Limb (tissue), 2 donors: ENCODE results near the gene GPC6.

Source experiments
- DNase-seq, 2 donors: peaks; one replicate each; pipeline ENCODE4 v3.0.0-alpha.2; 2016; ENCODE audit errors: extremely low spot score in 2 of 2

GPC6 gene

DNA sequence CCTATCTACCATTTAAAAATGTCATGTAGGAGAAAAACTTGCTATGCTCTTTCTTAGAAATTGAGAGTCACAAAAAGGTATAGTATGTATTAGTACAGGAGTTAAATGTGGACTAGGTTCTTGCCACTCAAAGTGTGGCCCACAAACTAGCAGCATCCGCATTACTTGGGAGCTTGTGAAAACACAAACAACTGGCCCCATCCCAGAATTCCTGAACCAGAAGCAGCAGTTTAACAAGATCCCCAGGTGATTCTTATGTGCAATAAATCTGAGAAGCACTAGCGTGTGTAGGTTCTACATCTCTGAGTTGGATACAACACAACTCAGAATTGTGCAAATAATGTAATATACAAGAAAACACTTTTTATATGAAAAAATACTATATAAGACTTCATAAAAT lies 927.0 kb downstream of the GPC6 start:
- no peak for DNase-seq

DNA sequence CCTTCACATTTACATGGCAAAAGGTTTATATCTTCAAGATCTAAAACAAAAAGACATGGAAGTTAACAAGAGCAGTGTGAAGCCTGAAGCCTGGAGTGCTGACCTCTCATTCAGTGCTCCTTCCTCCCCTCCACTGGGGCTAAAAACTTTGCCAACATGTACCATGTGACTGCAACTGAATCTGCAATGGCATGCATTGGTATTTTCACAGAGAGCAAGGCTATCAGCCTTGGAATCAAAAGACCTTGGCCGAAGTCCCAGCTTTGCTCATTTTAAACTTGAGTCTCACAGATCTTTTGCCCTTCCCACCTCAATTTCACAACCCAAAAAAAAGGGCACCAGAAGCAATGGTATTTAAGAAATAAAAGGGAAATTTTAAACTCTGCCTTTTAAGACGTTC lies 927.8 kb downstream of the GPC6 start:
- peak in 1 of 2 donors; percentile 43 for DNase-seq

DNA sequence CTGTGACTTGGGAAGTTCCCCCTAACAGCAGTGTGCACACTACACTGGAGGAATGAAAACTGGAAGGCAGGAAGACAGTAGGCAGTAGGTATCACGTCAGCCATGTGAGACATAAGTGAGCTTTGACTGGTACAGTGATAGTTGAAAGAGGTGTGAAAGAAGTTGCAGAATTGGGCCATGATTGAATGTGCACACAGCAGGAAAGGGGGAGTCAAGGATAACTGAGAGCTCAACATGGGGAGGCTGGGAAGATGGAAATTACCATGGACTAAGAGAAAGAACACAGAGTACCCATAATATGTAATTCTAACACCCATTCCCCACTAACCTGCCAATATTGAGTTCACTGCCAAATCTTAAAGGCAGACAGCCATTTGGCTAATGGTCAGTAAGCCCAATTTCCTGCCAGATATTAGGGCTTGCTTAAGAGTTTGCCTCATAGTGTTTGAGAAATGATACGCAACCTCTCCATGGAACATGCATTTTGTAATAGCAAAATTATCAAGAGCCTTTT lies 931.2 kb downstream of the GPC6 start:
- DNase-seq: no peak

DNA sequence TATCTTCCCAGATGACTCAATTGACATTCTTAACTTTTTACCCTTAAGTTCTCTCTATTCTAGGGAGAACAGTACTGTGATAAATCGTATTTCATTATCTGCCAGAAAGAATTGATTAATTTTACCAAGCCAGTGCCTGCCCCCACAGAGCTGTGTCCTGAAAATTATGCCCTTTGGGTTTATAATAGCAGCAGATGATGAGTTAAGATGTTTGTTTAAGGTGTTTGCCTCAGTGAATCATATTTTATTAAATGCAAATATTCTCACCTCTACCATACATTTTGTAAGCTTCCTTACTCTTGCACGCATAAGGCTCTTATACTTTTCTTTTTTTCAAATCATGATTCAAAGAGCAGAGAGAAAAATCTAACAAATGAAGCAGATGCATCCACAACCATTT lies 934.3 kb downstream of the GPC6 start:
- DNase-seq: no peak

DNA sequence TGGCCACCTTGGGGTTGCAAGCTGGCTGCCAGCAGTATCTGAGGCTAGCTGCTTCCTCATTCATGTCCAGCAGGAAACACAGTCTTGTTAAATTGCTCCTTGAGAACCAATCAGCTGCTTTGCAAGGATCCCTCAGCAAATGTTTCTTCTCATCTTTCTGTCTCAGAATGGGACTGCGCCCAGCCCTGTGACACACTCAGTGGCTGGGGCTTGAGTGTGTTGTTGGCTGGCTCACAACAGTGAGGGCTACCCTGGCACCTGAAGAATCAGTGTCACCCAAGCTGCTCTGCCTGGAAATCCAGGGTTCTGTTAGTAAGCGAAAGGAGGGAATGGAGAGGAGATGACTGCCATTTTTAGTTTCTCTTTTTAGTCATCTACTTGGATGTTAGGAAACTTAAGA lies 935.7 kb downstream of the GPC6 start:
- no peak for DNase-seq

DNA sequence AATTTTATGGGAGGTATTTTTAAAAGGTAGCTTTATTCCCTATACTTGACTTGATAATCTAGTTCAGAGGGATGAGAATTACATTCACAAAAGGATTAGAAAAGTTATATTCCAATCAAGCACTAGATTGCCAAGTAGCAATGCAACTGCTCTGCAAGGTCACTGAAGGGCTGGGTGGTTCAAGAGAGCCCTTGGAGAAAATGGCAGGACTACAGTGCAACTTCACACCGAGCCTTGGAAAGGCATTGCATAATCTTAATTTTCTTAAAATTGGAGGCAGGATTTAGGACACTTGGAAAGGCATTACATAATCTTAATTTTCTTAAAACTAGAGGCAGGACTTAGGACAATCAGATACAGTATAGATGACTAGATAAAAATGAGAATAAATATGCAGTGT lies 936.9 kb downstream of the GPC6 start:
- no peak for DNase-seq

DNA sequence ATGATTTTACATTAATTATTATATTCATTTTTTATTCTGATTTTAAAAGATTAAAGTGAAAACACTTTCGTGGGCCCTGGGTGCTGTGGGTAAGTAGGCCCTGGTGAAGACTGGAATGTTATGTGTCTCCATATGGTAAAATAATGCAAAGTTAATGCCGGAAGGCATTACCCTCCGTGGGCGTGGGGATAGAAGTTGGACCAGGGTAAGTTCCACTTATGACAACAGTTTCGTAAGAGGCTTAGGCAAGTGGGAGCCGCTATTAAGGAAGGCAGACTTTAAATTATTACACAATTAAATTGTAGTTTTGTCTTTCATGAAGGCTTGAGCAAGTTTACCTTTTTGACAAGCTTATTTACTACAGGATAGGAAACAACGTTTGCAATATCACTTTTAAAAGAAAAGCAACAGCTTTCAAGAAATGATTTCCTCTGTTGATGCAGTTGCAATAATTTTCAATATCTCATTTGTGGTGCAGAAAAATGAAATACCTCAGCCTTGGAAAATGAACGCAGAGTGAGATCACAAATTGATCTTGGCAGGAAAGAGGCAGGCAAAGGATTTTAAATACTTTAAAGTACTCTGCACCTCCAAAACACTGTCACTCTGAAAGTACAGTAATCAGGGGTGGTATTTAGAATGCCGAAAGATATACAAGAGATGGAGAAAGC lies 942.3 kb downstream of the GPC6 start:
- no peak for DNase-seq

DNA sequence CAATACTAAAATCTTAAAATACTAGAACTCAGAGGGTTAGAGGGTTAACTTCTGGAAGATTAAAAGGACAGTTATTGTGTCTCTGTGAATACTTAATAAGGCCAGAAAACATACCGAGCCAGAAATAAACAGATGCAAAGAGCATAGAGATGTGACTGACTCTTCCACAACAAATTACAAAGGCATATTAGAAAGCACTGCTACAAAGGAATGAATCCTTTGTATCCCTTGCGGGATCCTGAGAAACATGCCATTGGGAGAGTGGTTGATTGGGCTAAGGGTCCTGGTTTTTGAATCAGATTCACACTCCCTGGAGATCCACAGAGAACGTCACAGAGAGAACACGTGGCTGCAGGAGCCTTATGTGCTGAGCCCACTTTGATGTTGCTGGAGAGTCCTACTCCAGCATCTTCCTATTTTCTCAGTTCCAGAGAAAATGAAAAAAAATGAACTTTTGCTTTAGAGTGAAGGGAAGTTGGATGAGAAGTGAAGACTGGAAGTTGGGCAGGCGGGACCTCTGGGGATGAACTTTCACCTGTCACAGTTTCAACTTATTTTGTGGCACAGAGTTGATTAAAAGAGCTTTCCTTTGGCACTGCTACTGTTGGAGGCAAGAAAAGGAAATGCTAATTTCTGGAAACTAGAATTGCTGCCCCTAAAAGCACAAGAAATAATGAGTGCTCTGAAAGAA lies 943.0 kb downstream of the GPC6 start:
- no peak for DNase-seq

DNA sequence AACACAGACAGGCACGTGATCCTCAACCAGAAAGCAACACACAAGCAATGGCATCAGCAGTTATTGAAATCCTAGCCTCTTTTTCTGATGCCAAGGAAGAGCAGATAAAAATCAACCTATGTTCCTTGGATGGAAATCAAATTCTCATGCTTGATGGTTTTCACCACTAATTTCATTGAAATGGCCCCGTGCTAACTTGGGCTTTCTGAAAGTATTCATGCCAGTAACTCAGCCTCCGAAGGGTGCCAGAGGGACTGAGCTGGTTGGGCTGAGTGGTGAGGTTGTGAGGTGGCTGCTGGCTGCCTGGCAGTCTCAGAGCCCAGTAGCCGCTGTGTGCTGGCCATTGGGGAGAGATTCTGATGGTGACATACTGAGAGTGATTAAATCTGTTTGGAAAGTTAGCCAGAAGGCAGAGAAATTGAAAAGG lies 943.6 kb downstream of the GPC6 start:
- no peak for DNase-seq

DNA sequence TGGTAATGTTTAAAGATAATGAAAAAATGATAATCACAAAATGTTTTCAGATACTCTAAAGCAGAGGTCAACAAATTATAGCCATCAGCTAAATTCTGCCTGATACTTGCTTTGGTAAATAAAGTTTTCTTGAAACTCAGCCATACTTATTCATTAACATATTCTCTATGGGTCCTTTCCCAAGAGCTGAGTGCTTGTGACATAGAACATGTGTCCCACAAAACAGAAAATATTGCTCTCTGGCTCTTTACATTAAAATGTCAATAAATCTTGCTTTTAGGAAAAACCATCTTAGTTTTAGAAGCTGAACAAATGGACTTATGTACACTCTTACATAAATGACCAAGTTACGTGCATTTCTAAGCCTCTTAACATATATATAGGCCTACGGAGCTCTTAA lies 945.8 kb downstream of the GPC6 start:
- DNase-seq: no peak

DNA sequence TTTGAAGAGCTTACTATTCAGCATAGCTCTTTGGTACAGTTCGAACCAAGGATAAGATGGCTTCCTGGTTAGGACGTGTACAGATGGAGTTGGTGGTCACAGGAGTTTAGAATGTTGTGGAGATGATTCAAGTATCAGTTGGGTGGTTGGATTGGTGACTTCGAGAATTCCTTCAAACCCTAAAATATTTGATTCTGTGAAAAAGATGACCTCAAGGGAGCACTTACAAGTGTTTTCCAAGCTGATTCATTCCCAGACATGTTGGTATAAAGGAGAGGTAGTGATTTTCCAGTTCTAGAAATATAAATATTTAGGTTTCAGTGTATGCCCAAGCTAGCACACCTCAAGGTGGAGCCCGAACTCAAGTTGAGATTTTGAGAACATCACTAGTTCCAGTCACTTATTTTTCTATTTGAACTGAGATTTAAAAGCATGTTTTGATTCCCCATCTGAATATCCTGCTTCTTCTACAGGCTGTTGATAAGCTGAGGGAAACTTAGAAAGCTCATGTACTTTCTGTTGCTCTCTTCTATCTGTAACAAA lies 946.8 kb downstream of the GPC6 start:
- no peak for DNase-seq

DNA sequence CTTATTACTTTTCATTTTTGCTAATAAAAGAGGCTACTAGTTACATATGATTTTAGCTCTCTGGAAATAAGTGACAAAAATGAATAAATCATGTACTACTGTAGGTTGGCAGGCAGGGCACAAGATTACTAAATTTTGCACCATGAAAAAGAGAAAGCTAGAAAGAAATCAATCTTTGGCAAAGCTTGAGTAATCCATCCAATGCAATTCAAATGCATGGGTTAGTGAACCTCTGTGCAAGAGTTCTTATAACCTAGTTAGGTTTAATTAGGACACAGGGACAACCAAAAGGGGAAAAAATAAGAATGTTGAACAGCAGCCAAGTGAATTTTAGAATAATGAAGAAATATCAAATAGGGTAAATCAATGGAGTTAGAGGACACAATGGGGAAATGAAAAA lies 947.4 kb downstream of the GPC6 start:
- DNase-seq: no peak

DNA sequence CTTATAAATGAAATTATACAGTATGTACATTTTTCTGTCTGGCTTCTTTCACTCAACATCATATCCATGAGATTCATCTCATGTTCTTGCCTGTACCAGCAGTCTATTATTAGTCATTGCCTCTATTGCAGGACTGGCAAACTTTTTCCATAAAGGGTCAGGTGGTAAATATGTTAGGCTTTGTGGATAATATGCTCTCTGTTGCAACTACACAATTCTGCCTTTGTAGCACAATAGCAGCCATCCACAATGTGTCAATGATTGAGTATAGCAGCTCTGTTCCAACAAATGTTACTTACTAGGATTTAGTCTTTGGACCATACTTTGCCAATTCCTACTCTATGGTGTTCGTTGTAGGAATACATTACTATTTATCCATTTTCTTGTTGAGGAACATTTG lies 948.5 kb downstream of the GPC6 start:
- no peak for DNase-seq

DNA sequence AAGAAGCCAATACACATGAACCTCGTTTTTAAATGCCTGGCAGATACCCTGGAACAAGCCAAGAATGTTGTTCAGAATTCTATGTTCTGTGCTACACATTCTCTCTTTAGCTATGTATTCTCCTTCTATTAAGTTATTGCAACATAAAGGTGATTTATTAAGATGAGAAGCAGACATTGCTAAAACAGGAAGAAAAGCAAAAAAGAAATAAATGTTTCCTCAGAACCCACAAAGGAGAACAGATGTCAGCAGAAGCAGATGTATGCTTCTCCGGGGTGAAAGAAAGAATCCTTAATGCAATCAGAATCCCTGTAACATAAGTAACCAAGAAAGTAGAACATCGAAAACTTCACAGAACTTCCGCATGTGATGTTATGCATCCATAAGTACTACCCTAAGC lies 950.0 kb downstream of the GPC6 start:
- no peak for DNase-seq

DNA sequence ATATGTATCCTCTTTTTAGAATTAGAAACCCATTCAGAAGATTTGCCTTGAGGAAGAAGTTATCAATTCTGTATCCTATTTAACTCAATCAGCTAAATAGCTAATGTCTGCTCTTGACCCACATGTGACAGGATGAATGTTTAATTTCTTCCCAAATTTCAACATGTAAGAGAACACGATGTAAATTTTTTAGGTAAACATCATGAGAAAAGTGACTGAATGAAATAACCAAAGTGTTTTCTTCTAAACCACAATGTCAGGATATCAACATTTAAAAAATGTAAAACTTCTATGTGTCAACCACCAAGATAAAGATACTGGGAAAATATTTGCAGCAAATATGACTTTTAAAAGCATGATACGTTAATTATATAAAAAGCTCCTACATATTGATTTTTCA lies 950.4 kb downstream of the GPC6 start:
- no peak for DNase-seq

DNA sequence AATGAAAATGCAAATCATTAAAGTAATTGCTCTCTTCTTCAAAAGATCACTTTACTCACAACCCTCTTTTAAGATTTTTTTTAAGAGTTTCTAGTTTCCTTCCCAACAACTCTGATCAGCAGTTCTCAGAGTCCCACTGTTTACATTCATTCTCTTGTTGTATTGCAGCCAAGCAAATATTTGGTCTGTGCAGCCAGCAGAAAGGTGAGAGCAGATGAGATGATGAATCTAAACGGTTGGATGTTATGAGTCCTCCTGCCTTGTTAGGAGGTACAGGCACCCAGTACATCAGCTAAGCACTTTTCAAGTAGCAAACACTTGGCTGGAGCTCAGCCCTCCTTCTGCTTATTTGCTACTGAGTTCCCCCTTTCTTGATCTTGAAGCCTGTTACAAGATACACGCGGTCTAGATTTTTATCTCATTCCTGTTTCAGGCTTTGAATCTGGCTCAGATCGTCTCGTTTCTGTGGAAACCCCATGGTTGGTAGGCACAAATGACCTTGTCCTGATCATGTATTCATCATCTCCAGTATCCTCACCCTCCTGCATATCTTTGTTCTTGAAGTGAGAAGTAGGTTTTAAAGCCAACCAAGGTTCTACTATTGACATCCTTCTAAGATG lies 952.1 kb downstream of the GPC6 start:
- no peak for DNase-seq

DNA sequence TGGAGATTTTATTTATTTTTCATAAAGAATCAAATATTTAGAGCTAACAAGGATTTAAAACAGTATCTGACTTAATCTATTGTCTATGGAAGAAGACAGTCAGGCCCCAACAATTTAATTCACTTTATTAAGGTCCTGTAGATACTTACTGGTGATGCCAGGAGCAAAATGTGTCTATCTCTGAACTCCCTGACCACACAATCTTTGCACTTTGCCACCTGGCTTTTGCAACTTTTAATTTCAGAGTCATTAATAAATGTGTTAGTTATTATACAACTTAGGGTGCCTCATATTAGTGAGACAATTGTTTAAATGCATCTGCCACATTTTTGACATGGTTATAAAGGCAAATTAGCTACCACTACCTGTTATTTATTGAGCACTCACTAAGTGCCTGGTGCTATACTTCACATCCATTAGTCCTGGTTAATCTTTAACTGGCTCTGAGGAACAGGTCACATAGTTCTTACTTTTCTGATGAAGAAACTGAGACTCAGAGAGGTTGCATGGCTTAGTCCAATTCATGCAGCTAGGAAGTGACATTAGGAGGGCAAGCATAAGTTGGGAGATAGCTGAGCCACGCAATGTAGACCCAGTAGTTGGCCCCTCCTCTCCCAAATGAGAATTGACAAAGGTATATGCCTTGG lies 955.0 kb downstream of the GPC6 start:
- no peak for DNase-seq

DNA sequence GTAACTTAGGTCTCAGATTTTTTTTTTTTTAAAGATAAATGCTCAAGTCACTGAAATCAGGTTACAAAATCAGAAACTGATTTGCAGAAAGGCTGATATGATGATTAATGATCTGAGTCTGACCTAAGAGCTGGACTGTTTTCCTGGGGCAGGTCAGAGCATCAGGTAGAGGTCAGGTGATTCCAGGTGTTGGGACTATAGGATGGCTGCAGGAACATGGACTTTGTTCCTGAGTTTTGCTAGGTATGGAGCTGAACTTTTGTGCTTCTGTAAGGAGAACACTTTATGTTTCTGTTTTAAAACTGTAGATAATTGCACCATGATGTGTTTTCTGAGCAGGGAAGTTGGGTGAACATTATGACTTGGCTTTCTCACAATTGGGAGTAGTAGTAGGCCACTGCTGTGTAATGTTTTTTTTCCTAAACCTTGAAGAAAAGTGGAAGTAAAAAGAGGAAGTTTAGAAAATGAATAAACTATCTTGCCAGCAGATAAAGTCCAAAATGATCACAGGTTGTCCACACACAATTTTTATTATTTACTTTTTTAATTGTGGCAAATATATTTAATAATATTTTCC lies 955.7 kb downstream of the GPC6 start:
- no peak for DNase-seq

DNA sequence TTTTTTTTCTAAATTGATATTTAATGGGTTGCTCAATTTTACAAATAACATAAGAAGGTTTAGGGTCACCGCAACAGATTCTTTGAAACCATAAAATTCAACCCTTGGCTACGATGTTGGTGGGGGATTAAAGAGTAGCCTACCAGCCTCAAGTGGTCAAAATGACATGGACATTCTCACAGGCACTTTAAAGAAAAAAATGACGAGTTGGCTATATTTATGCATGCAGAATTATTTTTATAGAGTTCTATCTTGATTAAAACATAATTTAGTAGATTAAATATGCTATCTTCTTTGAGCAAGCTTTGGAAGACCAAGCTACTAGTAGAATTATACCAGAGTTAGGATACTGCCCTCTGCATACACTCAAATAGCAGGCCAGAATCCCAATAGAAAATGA lies 959.9 kb downstream of the GPC6 start:
- DNase-seq: no peak

DNA sequence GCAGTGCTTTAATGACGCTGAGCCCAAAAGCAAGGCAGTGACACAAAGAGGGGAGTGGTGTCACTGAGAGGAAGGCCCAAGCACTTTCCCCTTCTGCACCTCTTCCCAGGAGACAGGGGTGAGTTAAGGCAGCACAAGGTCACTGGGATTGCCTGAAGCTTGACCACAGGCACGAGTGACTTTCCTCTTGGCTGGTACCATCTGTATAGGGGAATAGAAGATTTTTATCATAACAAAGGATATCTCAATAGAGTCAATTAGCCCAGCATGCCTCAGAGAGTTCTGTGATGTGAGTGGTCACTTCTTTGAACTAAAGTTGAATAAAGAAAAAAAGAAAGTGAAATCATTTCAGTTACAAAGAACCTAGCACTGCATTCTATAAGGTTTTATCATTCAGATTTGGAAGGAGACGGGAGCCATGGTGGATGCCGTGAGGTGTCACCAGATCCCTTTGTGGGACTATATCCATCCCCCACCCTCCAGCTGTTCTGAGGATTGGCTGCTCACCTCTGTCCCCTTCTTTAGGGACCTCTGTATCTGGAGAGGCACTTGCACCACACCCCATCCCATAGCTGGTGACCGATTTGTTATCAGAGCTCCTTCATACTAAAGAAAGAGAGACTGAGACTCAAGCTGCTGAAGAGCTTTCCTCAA lies 961.7 kb downstream of the GPC6 start:
- no peak for DNase-seq

DNA sequence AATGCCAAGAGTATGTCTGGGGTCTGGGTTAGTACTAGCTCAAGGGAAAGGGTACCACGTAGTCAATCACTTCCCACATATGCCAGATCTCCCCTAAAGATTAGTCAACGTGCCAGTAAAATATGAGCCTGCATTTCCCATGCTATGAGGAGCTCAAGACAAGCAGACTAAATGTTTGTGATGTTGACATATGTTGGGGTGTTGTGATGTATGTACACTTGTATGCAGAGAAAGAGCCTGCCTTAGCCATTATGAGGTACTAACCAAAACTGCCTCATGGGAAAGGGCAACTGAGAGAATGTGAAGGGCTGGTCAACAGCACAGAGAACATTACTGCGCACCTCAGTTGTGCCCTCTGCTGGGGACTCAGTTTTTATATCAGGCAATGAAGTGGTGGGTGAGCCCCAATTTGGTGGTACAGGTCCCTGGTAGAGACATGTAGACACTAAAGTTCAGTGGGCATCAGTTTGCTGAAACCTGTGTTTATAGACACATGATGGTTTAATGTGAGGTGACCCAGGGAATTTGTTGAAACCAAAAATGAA lies 965.9 kb downstream of the GPC6 start:
- no peak for DNase-seq
